IMR-90 (cell line): Measurements from ENCODE around the gene LRRC8C. TPM values are rescaled to one million over a fixed set of nuclear protein-coding genes. Genes with fewer than 3 reads are reported as not detected.

Source experiments
- ATAC-seq: fragments of 200-7000 bp; cut with Tn5 transposase; 2 replicates; pipeline ENCODE4 v1.9.1; 2020; ENCODE audit warnings: low read depth, mild to moderate bottlenecking, moderate library complexity
- BruUV-seq: library from RNA; stranded (reverse); fragments of 400-500 nt; replicated peaks from 2 replicates; lab custom pipeline; 2021; lab: Mats Ljungman, UMichigan
- CTCF ChIA-PET: fragments of 300-600 bp; formaldehyde crosslinking; extraction: SDS; loops from one replicate; lab custom pipeline; 2021; ENCODE audit warnings: antibody characterized with exemption; lab: Yijun Ruan, JAX
- POLR2A ChIA-PET: fragments of 300-600 bp; sonication (Branson Sonifier 250); formaldehyde crosslinking; loops from one replicate; lab custom pipeline; 2022; ENCODE audit warnings: antibody characterized with exemption; ENCODE audit not compliant: unreplicated experiment; lab: Charles Lee
- DNase-seq: peaks from one replicate; pipeline ENCODE4 v3.0.0; 2013
- H2AFZ ChIP-seq: replicated peaks from 2 replicates; pipeline ENCODE3; 2013; ENCODE audit warnings: low read length, mild to moderate bottlenecking; ENCODE audit not compliant: poor library complexity
- H2AK5ac ChIP-seq: 2 replicates; pipeline ENCODE4 v1.6.1; 2013; ENCODE audit warnings: low read depth, low read length, inconsistent platforms
- H2AK9ac ChIP-seq: replicated peaks from 2 replicates; pipeline ENCODE3; 2013; ENCODE audit warnings: mild to moderate bottlenecking, low read depth, low read length, moderate library complexity; ENCODE audit not compliant: poor library complexity
- H2BK120ac ChIP-seq: 2 replicates; pipeline ENCODE4 v1.6.1; 2013; ENCODE audit warnings: low read depth, low read length, inconsistent platforms
- H2BK15ac ChIP-seq: 3 replicates; pipeline ENCODE4 v1.6.1; 2013; ENCODE audit warnings: low read depth, low read length, inconsistent platforms
- H2BK20ac ChIP-seq: 2 replicates; pipeline ENCODE4 v1.6.1; 2013; ENCODE audit warnings: low read depth, mild to moderate bottlenecking, inconsistent platforms, low read length, moderate library complexity
- H2BK5ac ChIP-seq: 2 replicates; pipeline ENCODE4 v1.6.1; 2013; ENCODE audit warnings: mild to moderate bottlenecking, low read depth, low read length, inconsistent platforms; ENCODE audit not compliant: poor library complexity, severe bottlenecking
- H3K14ac ChIP-seq: replicated peaks from 2 replicates; pipeline ENCODE4 v1.6.1; 2013; ENCODE audit warnings: low read depth, low read length, inconsistent platforms
- H3K18ac ChIP-seq: 2 replicates; pipeline ENCODE4 v1.6.1; 2013; ENCODE audit warnings: low read depth, low read length, control low read depth
- H3K23ac ChIP-seq: 2 replicates; pipeline ENCODE4 v1.6.1; 2013; ENCODE audit warnings: low read depth, low read length, inconsistent platforms
- H3K27ac ChIP-seq: 2 replicates; pipeline ENCODE4 v1.5.1; 2013; ENCODE audit warnings: mild to moderate bottlenecking, control low read depth, low read length; ENCODE audit not compliant: insufficient read depth
- H3K27me3 ChIP-seq: 2 replicates; pipeline ENCODE4 v1.6.1; 2013; ENCODE audit warnings: low read length; ENCODE audit not compliant: control insufficient read depth, insufficient read depth
- H3K36me3 ChIP-seq: 2 replicates; pipeline ENCODE4 v1.6.1; 2013; ENCODE audit warnings: low read length, mixed read lengths; ENCODE audit not compliant: control insufficient read depth, insufficient read depth
- H3K4ac ChIP-seq: 2 replicates; pipeline ENCODE4 v1.6.1; 2013; ENCODE audit warnings: low read depth, low read length, inconsistent platforms
- H3K4me1 ChIP-seq: 2 replicates; pipeline ENCODE4 v1.6.1; 2013; ENCODE audit warnings: low read length, mixed read lengths; ENCODE audit not compliant: control insufficient read depth, insufficient read depth
- H3K4me2 ChIP-seq: 2 replicates; pipeline ENCODE4 v1.6.1; 2013; ENCODE audit warnings: low read depth, mild to moderate bottlenecking, control low read depth, low read length, moderate library complexity
- H3K4me3 ChIP-seq: 2 replicates; pipeline ENCODE4 v1.5.1; 2013; ENCODE audit warnings: low read depth, mild to moderate bottlenecking, control low read depth, low read length, moderate library complexity; ENCODE audit not compliant: insufficient read depth
- H3K56ac ChIP-seq: 2 replicates; pipeline ENCODE4 v1.6.1; 2013; ENCODE audit warnings: low read length, inconsistent platforms; ENCODE audit not compliant: insufficient read depth; ENCODE audit errors: extremely low read depth
- H3K79me1 ChIP-seq, 2 experiments: 2 replicates each; pipeline ENCODE4 v1.6.1; 2013; ENCODE audit warnings: low read length in 2 of 2, inconsistent platforms in 1 of 2, low read depth in 1 of 2
- H3K9ac ChIP-seq: 2 replicates; pipeline ENCODE4 v1.6.1; 2013; ENCODE audit warnings: low read depth, low read length, control low read depth
- H3K9me1 ChIP-seq: 2 replicates; pipeline ENCODE4 v1.6.1; 2013; ENCODE audit warnings: low read length, inconsistent platforms; ENCODE audit not compliant: insufficient read depth
- H3K9me3 ChIP-seq: 2 replicates; pipeline ENCODE4 v1.6.1; 2013; ENCODE audit warnings: low read length; ENCODE audit not compliant: control insufficient read depth, insufficient read depth
- H4K20me1 ChIP-seq: 2 replicates; pipeline ENCODE4 v1.6.1; 2013; ENCODE audit warnings: low read length, inconsistent platforms; ENCODE audit not compliant: insufficient read depth
- H4K5ac ChIP-seq: 2 replicates; pipeline ENCODE4 v1.6.1; 2013; ENCODE audit warnings: mild to moderate bottlenecking, low read depth, low read length, control low read depth
- H4K8ac ChIP-seq, 2 experiments: 2 replicates each; pipeline ENCODE4 v1.6.1; 2013; ENCODE audit warnings: low read depth in 2 of 2, low read length in 2 of 2, control low read depth in 1 of 2, inconsistent platforms in 1 of 2
- H4K91ac ChIP-seq: 2 replicates; pipeline ENCODE4 v1.6.1; 2013; ENCODE audit warnings: low read depth, low read length, inconsistent platforms; ENCODE audit not compliant: insufficient read depth
- BHLHE40 ChIP-seq: fragments of 150-350 bp; IDR thresholded peaks from 2 replicates; pipeline ENCODE4 v1.6.1; 2016; ENCODE audit warnings: mild to moderate bottlenecking, low read depth, low read length
- CEBPB ChIP-seq: IDR thresholded peaks from 2 replicates; pipeline ENCODE4 v1.6.1; 2012; ENCODE audit warnings: low read depth, low read length, improper control_type of control experiment
- CHD1 ChIP-seq: IDR thresholded peaks from 2 replicates; pipeline ENCODE4 v1.6.1; 2012; ENCODE audit warnings: low read depth, low read length, improper control_type of control experiment
- FOS ChIP-seq: fragments of 150-350 bp; IDR thresholded peaks from 2 replicates; pipeline ENCODE4 v1.6.1; 2016; ENCODE audit warnings: low read depth, low read length
- MAFK ChIP-seq: IDR thresholded peaks from 2 replicates; pipeline ENCODE4 v1.6.1; 2012; ENCODE audit warnings: low read depth, low read length, improper control_type of control experiment
- MAZ ChIP-seq: IDR thresholded peaks from 2 replicates; pipeline ENCODE4 v1.6.1; 2012; ENCODE audit warnings: low read depth, mild to moderate bottlenecking, low read length, improper control_type of control experiment, moderate library complexity, borderline replicate concordance
- MXI1 ChIP-seq: IDR thresholded peaks from 2 replicates; pipeline ENCODE4 v1.6.1; 2012; ENCODE audit warnings: low read depth, mild to moderate bottlenecking, low read length, moderate library complexity, borderline replicate concordance
- NFE2L2 ChIP-seq: fragments of 150-350 bp; IDR thresholded peaks from 2 replicates; pipeline ENCODE4 v1.6.1; 2016; ENCODE audit warnings: low read depth, mild to moderate bottlenecking, low read length
- POLR2A ChIP-seq: IDR thresholded peaks from 2 replicates; pipeline ENCODE4 v1.6.1; 2012; ENCODE audit warnings: mild to moderate bottlenecking, low read depth, low read length
- RAD21 ChIP-seq: IDR thresholded peaks from 2 replicates; pipeline ENCODE4 v1.6.1; 2012; ENCODE audit warnings: low read length, improper control_type of control experiment
- RCOR1 ChIP-seq: IDR thresholded peaks from 2 replicates; pipeline ENCODE4 v1.6.1; 2012; ENCODE audit warnings: mild to moderate bottlenecking, low read length, improper control_type of control experiment; ENCODE audit not compliant: insufficient replicate concordance
- RFX5 ChIP-seq: IDR thresholded peaks from 2 replicates; pipeline ENCODE4 v1.8.0; 2012; ENCODE audit warnings: low read depth, mild to moderate bottlenecking, low read length, moderate library complexity
- SMC3 ChIP-seq: fragments of 150-350 bp; IDR thresholded peaks from 2 replicates; pipeline ENCODE4 v1.6.1; 2016; ENCODE audit warnings: low read depth, mild to moderate bottlenecking, antibody characterized with exemption, low read length, moderate library complexity
- WGBS, 2 experiments: methylation state at CpG; one replicate each; pipeline versions ENCODE4 v1.1.5 to v1.1.7; 2013; ENCODE audit warnings: missing lambda C conversion rate in 2 of 2; ENCODE audit not compliant: insufficient read length in 1 of 2; ENCODE audit errors: extremely low coverage in 2 of 2; 5-methylcytosine and 5-hydroxymethylcytosine counted together
- dilution Hi-C: fragments of 300-500 bp; cut with HindIII; formaldehyde crosslinking; loops from one replicate; pipeline ENCODE4 v1.14.3; 2018; ENCODE audit warnings: low sequenced_read_pairs; ENCODE audit not compliant: unreplicated experiment
- in situ Hi-C: fragments of 300-500 bp; cut with MboI; formaldehyde crosslinking; loops from 3 replicates; pipeline ENCODE4 v1.14.3; 2019; ENCODE audit warnings: low sequenced_read_pairs, inconsistent platforms, mixed read lengths
- intact Hi-C: fragments of 100-400 bp; cut with micrococcal nuclease; formaldehyde crosslinking; loops from 2 replicates; pipeline ENCODE4 v1.10.0; 2022
- polyA plus RNA-seq, 3 experiments: library from polyadenylated mRNA; depleted of rRNA; stranded (reverse); fragments of >200 nt; gene quantifications; 2 replicates each; pipeline ENCODE4 v1.2.3, GENCODE V29; 2012; ENCODE audit warnings: low replicate concordance in 1 of 3
- total RNA-seq: library from RNA; depleted of rRNA; stranded (reverse); fragments of >200 nt; gene quantifications from 2 replicates; pipeline ENCODE4 v1.2.3, GENCODE V29; 2012
- TF ChIP-seq, protein P1 (sequence below): conservative IDR thresholded peaks from 2 replicates; pipeline ENCODE4 v1.5.1; 2012; ENCODE audit warnings: mild to moderate bottlenecking, low read depth, low read length, improper control_type of control experiment
- TF ChIP-seq, protein P2 (sequence below): fragments of 150-350 bp; IDR thresholded peaks from 2 replicates; pipeline ENCODE4 v1.6.1; 2017; ENCODE audit warnings: mild to moderate bottlenecking, antibody characterized with exemption, low read length, low read depth
- TF ChIP-seq, protein P3 (sequence below): fragments of 150-350 bp; IDR thresholded peaks from 2 replicates; pipeline ENCODE4 v1.6.1; 2016; ENCODE audit warnings: low read depth, mild to moderate bottlenecking, low read length, moderate library complexity, borderline replicate concordance

The LRRC8C gene
- total and polyA plus RNA-seq, 2 of the 4 experiments (the other 2 are of a cell fraction) = 6.5 to 12.9 TPM

DNA sequence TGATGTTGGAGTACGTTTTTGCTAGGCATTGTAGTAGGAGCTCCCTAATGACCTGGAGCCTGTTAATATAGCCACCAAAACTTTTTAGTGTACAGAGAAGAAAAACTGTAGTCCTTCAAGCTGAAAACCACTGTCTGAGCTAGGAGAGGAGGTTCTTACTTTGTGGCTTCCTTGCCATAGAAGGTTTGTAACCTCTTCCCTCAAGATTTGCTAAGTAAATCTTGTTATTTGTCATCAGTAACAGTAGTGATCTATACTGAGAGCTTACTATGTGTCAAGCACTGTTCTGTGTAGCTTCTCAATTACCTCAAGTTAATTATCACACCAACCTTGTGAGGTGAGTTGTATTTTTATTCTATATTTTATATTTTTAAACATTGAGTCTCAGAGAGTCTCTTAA lies 21.2 kb upstream of the LRRC8C start:
- no CpG with 5 or more reads among the region's 1 CpG for WGBS, 2 experiments

More for the DNA sequence above, 21.2 kb upstream of the LRRC8C start:
- Histone ChIP-seq H3K9me3 (no peaks in the 10 kb centered on the region), H3K4me1 (no peaks in the 10 kb centered on the region), H3K4me2 (no peak overlapping the region), H3K36me3 (no peaks in the 10 kb centered on the region), H2BK15ac (no peak overlapping the region), H3K4ac (no peak overlapping the region), H2AFZ (no peak overlapping the region), H3K14ac (no peak overlapping the region), H3K4me3 (no peak overlapping the region), H3K79me1 (no peaks in the 10 kb centered on the region), H3K56ac (no peak overlapping the region), H4K5ac (no peak overlapping the region), H4K20me1 (no peaks in the 10 kb centered on the region), H2BK5ac (no peak overlapping the region), H2AK9ac (no peak overlapping the region), H3K9me1 (no peaks in the 10 kb centered on the region), H3K27ac (no peak overlapping the region), H2BK120ac (no peak overlapping the region), H3K27me3 (no peaks in the 10 kb centered on the region), H3K23ac (no peak overlapping the region), H3K9ac (no peak overlapping the region), H2AK5ac (no peak overlapping the region), H4K8ac (no peak overlapping the region), H3K18ac (no peak overlapping the region), H4K91ac (no peak overlapping the region), H2BK20ac (no peak overlapping the region)
- BruUV-seq = no TSS peak
- ChIA-PET CTCF (no interaction called here), POLR2A (no interaction called here)
- ATAC-seq (no peak), DNase-seq (no peak)
- dilution Hi-C loops (no loop called here), in situ Hi-C loops (no loop called here), intact Hi-C loops (no loop called here)
- TF ChIP-seq, protein P1, sequence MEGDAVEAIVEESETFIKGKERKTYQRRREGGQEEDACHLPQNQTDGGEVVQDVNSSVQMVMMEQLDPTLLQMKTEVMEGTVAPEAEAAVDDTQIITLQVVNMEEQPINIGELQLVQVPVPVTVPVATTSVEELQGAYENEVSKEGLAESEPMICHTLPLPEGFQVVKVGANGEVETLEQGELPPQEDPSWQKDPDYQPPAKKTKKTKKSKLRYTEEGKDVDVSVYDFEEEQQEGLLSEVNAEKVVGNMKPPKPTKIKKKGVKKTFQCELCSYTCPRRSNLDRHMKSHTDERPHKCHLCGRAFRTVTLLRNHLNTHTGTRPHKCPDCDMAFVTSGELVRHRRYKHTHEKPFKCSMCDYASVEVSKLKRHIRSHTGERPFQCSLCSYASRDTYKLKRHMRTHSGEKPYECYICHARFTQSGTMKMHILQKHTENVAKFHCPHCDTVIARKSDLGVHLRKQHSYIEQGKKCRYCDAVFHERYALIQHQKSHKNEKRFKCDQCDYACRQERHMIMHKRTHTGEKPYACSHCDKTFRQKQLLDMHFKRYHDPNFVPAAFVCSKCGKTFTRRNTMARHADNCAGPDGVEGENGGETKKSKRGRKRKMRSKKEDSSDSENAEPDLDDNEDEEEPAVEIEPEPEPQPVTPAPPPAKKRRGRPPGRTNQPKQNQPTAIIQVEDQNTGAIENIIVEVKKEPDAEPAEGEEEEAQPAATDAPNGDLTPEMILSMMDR = no peak
- TF ChIP-seq, protein P2, sequence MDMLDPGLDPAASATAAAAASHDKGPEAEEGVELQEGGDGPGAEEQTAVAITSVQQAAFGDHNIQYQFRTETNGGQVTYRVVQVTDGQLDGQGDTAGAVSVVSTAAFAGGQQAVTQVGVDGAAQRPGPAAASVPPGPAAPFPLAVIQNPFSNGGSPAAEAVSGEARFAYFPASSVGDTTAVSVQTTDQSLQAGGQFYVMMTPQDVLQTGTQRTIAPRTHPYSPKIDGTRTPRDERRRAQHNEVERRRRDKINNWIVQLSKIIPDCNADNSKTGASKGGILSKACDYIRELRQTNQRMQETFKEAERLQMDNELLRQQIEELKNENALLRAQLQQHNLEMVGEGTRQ = no peak
- TF ChIP-seq FOS (no peak), CEBPB (no peak), RFX5 (no peak), MXI1 (no peak), SMC3 (no peak), NFE2L2 (no peak), CHD1 (no peak), RAD21 (no peak), BHLHE40 (no peak), POLR2A (no peak), MAFK (no peak), RCOR1 (no peak), MAZ (no peak)
- TF ChIP-seq, protein P3, sequence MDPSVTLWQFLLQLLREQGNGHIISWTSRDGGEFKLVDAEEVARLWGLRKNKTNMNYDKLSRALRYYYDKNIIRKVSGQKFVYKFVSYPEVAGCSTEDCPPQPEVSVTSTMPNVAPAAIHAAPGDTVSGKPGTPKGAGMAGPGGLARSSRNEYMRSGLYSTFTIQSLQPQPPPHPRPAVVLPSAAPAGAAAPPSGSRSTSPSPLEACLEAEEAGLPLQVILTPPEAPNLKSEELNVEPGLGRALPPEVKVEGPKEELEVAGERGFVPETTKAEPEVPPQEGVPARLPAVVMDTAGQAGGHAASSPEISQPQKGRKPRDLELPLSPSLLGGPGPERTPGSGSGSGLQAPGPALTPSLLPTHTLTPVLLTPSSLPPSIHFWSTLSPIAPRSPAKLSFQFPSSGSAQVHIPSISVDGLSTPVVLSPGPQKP = no peak
